HUDEP-2 (cell line): Measurements from ENCODE around the gene HTR5A.

Source experiments
- DNase-seq, 76 experiments: peaks; one replicate each; lab custom pipeline; 2025; ENCODE audit not compliant: unreplicated experiment in 76 of 76; lab: John Stamatoyannopoulos, UW

HTR5A gene

DNA sequence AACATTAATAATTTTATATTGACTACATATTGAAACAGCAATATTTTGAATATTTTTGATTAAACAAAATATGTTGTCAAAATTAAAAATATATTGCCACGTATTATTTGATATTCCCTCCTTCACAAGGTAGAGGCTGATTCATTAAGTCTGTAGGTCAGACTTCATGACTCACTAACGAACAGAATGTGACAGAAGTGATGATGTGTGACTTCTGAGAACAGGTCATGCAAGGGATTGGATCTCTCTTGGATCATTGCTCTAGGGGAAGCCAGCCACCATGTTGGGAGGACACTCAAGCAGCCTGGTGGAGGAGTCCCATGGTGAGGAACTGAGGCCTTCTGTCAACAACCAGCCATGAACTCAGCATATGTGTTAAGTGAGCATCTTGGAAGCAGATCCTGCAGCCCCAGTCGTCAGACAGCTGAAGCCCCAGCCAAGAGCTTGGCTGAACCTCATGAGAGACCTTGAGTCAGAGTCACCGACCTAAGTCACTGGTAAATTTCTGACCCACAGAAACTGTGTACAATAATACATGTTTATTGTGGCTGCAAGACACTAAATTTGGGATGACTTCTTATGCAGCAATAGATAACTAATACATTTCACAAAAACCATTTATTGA is 66.6 kb downstream of the HTR5A start:
- no peak for DNase-seq
